Transverse colon (tissue), 4 donors: ENCODE measurements around the gene XAGE1A. TPM values are rescaled to one million over a fixed set of nuclear protein-coding genes. Genes with fewer than 3 reads are reported as not detected.
"Not testable (repeated sequence)": the region's sequence is repeated elsewhere in the genome, so short reads cannot be mapped to it uniquely, and the experiment has no call there.

Experiments
- DNase-seq: peaks from one replicate; pipeline ENCODE4 v3.0.0-alpha.2; 2019
- H3K27ac ChIP-seq, 4 donors: fragments of 200-600 bp; sonication (generic); 2 replicates each; pipeline ENCODE4 v1.5.1; 2016 to 2018; ENCODE audit warnings: inconsistent platforms in 4 of 4
- H3K27me3 ChIP-seq: fragments of 200-600 bp; sonication (generic); 2 replicates; pipeline ENCODE4 v1.5.1; 2017; ENCODE audit warnings: inconsistent platforms
- H3K36me3 ChIP-seq, 4 donors: fragments of 200-600 bp; sonication (generic); 2 replicates each; pipeline ENCODE4 v1.5.1; 2017 to 2019; ENCODE audit warnings: inconsistent platforms in 4 of 4
- H3K4me1 ChIP-seq, 4 donors: fragments of 200-600 bp; sonication (generic); 2 replicates each; pipeline ENCODE4 v1.5.1; 2017 to 2020; ENCODE audit warnings: inconsistent platforms in 4 of 4
- H3K4me3 ChIP-seq, 4 donors: fragments of 200-600 bp; sonication (generic); 1 replicate in 1 of 4; 2 replicates in 3 of 4; pipeline versions ENCODE4 v1.5.1 to v1.6.1; 2017 to 2019; ENCODE audit warnings: inconsistent platforms in 4 of 4
- H3K9me3 ChIP-seq, 2 donors: fragments of 200-600 bp; sonication (generic); 2 replicates each; pipeline ENCODE4 v1.5.1; 2017 to 2019; ENCODE audit warnings: inconsistent platforms in 2 of 2
- EP300 ChIP-seq: sonication (generic); formaldehyde crosslinking; IDR thresholded peaks from one replicate; pipeline ENCODE4 v1.6.1; 2017; ENCODE audit warnings: antibody characterized with exemption, low read depth
- POLR2A ChIP-seq: fragments of 450-650 bp; IDR thresholded peaks from one replicate; pipeline ENCODE4 v1.6.1; 2016; ENCODE audit warnings: antibody characterized with exemption, mild to moderate bottlenecking, moderate library complexity
- POLR2AphosphoS5 ChIP-seq, 3 donors: sonication (generic); formaldehyde crosslinking; IDR thresholded peaks; one replicate each; pipeline ENCODE4 v1.6.1; 2016; ENCODE audit warnings: antibody characterized with exemption in 3 of 3
- WGBS, 2 donors: methylation state at CpG; one replicate each; pipeline ENCODE4 v1.1.5; 2018; ENCODE audit warnings: low coverage in 1 of 2; 5-methylcytosine and 5-hydroxymethylcytosine counted together
- in situ Hi-C, 4 donors: fragments of 200-750 bp; cut with MboI; loops; one replicate each; pipeline versions ENCODE4 v1.15.0 to v1.15.1; 2017; ENCODE audit warnings: low sequenced_read_pairs in 3 of 4, low pct_ligation_motif_present in 1 of 4, low pct_unique_long_range_greater_than_20kb in 1 of 4
- intact Hi-C: fragments of 100-400 bp; cut with DNase I; formaldehyde crosslinking; loops from one replicate; pipeline ENCODE4 v1.15.1; 2023; ENCODE audit warnings: low total_unique reads
- total RNA-seq, 4 donors: library from RNA; depleted of rRNA; stranded (reverse); fragments of >200 nt; gene quantifications; one replicate each; pipeline ENCODE4 v1.1.0, GENCODE V29; 2016
- TF ChIP-seq, protein P1 (sequence below), 5 experiments: fragments of 200-600 bp in 3 of 5; fragments of 450-650 bp in 2 of 5; sonication (generic) in 3 of 5; IDR thresholded peaks; 1 replicate in 2 of 5; 2 replicates in 3 of 5; pipeline ENCODE4 v1.5.1; 2016 to 2017; ENCODE audit warnings: antibody characterized with exemption in 5 of 5, inconsistent platforms in 3 of 5, mild to moderate bottlenecking in 2 of 5, moderate library complexity in 1 of 5

XAGE1A gene, protein sequence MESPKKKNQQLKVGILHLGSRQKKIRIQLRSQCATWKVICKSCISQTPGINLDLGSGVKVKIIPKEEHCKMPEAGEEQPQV
- total RNA-seq, result not detected

DNA sequence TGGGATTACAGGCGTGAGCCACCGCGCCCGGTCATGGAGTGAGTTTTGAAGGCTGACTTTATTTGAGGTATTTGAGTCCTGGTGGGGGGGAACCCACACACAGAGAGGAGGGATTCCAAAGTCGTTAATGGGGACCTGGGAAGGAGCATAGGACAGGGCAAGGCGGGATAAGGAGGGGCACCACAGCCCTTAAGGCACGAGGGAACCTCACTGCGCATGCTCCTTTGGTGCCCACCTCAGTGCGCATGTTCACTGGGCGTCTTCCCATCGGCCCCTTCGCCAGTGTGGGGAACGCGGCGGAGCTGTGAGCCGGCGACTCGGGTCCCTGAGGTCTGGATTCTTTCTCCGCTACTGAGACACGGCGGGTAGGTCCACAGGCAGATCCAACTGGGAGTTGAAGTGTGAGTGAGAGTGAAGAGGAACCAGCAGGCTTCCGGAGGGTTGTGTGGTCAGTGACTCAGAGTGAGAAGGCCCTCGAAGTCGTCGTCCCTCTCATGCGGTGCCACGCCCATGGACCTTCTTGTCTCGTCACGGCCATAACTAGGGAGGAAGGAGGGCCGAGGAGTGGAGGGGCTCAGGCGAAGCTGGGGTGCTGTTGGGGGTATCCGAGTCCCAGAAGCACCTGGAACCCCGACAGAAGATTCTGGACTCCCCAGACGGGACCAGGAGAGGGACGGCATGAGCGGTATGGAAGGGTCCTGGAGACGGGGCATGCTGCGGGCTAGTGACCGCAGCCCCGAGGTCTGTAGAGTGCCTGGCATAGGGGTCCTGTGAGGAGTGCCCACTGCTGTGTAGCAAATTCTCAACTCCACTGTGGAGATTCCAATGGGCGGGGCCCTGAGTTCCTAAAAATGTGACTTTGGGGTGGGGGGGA, at the start of gene XAGE1A:
TSS of gene XAGE1A (plus strand) at position 264 of the 874 bp plus-strand sequence. CDS start 1,554 bp downstream, outside the sequence.
- H3K4me1 ChIP-seq, H3K36me3 ChIP-seq, H3K27me3 ChIP-seq, H3K27ac ChIP-seq, H3K9me3 ChIP-seq, H3K4me3 ChIP-seq, intact Hi-C loops, in situ Hi-C loops, DNase-seq: not testable (repeated sequence)
- no CpG with 5 or more reads among the region's 41 CpGs for WGBS, 2 donors

DNA sequence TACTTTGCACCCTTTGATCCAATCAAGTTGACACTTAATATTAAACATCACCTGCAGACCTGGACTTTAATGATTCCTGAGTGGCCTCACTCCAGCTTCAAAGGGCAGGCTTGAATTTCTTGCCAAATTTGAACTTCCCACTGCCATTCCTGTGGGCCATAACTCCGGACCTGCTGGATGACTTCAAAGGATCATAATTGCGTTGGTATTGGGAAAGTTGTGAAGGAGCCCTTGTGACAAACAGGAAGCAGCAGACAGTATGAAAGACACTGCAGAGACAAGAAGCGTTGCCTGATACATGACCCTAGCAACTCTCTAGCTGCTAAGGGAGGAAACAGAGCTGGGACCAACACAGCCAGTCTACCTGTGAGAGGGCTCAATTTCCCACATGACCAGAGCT, 43.6 kb upstream of the XAGE1A start:
- whole genome bisulfite sequencing, 2 donors, result 34% methylated on average over 3 of the region's 3 CpGs; no CpG with 5 or more reads in 1 of the 2 donors
- H3K27me3 ChIP-seq, intact Hi-C loops, H3K4me3 ChIP-seq, H3K36me3 ChIP-seq, H3K9me3 ChIP-seq, H3K4me1 ChIP-seq, in situ Hi-C loops, DNase-seq, H3K27ac ChIP-seq: not testable (repeated sequence)

DNA sequence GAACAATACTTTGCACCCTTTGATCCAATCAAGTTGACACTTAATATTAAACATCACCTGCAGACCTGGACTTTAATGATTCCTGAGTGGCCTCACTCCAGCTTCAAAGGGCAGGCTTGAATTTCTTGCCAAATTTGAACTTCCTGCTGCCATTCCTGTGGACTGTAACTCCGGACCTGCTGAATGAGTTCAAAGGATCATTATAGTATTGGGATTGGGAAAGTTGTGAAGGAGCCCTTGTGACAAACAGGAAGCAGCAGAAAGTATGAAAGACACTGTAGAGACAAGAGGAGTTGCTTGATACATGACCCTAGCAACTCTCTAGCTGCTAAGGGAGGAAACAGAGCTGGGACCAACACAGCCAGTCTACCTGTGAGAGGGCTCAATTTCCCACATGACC, 24.3 kb upstream of the XAGE1A start:
- in situ Hi-C loops, intact Hi-C loops, H3K4me1 ChIP-seq, H3K27ac ChIP-seq, H3K36me3 ChIP-seq, H3K9me3 ChIP-seq, DNase-seq, H3K4me3 ChIP-seq, H3K27me3 ChIP-seq: not testable (repeated sequence)
- 24% methylated on average over 1 of the region's 1 CpG; no CpG with 5 or more reads in 1 of the 2 donors for WGBS, 2 donors

DNA sequence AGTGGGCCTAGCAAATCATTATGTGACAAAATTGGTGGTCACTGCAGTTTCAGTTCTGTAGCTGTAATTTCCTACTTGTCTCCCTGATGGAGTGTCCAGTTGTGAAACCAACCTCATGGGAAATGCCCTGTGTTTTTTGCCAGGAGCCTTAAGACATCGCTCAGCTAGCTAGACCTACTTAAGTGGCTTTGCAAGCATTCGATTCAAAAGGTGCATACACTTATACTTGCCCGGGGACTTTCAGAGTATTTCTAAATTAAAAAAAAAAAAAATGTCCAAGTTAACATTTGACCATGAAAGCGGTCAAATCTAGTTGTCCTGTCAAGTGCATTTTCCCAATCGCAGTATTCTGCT, 788 bp downstream of the XAGE1A start:
- H3K4me3 ChIP-seq, H3K9me3 ChIP-seq, in situ Hi-C loops, DNase-seq, H3K4me1 ChIP-seq, intact Hi-C loops, H3K27ac ChIP-seq, H3K27me3 ChIP-seq, H3K36me3 ChIP-seq: not testable (repeated sequence)
- no CpG with 5 or more reads among the region's 5 CpGs for WGBS, 2 donors

DNA sequence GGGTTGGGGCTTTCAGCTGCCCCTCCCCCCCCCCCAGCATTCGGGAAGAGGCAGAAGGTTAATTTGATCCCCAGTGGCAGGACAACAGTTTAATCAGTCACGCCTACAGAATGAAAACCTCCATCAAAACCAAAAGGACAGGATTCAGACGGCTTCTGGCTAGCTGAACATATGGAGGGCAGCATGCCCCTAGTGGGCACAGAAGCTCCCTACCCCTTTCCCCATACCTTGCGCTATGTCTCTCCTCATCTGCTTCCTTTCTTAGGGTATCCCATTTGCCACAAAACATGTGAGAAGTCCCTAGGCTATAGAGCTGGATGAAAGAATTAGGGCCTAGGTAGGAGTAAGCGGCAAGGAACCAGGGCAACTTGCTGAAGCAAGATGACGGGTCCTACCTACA, 5.8 kb downstream of the XAGE1A start:
- in situ Hi-C loops, H3K4me3 ChIP-seq, H3K27me3 ChIP-seq, H3K36me3 ChIP-seq, intact Hi-C loops, H3K4me1 ChIP-seq, H3K27ac ChIP-seq, H3K9me3 ChIP-seq, DNase-seq: not testable (repeated sequence)
- WGBS, 2 donors, result no CpG with 5 or more reads among the region's 6 CpGs

DNA sequence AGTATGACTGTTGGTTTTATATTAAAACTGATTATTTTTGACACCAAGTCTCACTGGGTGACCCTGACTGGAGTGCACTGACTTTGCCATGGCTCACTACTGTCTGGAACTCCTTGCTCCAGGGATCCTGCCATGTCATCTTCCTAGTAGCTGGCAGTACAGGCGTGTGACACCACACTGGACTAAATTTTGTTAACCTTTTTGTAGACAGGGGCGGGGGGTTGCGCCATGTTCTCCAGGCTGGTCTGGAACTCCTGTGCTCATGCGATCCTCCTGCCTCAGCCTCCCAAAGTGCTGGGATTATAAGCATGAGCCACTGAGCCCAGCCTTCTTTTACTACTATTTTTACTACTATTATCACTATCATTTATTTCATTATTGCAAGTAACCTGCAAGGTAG, 8.9 kb downstream of the XAGE1A start:
- H3K36me3 ChIP-seq, result no peaks in the 10 kb centered on the region
- DNase-seq, result no peak
- 78% methylated on average over 4 of the region's 4 CpGs; no CpG with 5 or more reads in 1 of the 2 donors for WGBS, 2 donors

More for the DNA sequence above, 8.9 kb downstream of the XAGE1A start:
- H3K9me3 ChIP-seq, result no peaks in the 10 kb centered on the region
- TF ChIP-seq, protein P1, sequence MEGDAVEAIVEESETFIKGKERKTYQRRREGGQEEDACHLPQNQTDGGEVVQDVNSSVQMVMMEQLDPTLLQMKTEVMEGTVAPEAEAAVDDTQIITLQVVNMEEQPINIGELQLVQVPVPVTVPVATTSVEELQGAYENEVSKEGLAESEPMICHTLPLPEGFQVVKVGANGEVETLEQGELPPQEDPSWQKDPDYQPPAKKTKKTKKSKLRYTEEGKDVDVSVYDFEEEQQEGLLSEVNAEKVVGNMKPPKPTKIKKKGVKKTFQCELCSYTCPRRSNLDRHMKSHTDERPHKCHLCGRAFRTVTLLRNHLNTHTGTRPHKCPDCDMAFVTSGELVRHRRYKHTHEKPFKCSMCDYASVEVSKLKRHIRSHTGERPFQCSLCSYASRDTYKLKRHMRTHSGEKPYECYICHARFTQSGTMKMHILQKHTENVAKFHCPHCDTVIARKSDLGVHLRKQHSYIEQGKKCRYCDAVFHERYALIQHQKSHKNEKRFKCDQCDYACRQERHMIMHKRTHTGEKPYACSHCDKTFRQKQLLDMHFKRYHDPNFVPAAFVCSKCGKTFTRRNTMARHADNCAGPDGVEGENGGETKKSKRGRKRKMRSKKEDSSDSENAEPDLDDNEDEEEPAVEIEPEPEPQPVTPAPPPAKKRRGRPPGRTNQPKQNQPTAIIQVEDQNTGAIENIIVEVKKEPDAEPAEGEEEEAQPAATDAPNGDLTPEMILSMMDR (IDR thresholded peaks at IDR 0.05), result no peak
- TF ChIP-seq POLR2AphosphoS5 (IDR thresholded peaks at IDR 0.05) (no peak), POLR2A (no peak), EP300 (no peak)
- no peak overlapping the region for H3K4me3 ChIP-seq
- H3K4me1 ChIP-seq, result no peaks in the 10 kb centered on the region
- in situ Hi-C loops, result no loop called here
- no peak overlapping the region for H3K27ac ChIP-seq
- intact Hi-C loops, result no loop called here
- H3K27me3 ChIP-seq, result no peaks in the 10 kb centered on the region
